ENCODE measurements around the gene NMRAL1.

Gene NMRAL1

DNA sequence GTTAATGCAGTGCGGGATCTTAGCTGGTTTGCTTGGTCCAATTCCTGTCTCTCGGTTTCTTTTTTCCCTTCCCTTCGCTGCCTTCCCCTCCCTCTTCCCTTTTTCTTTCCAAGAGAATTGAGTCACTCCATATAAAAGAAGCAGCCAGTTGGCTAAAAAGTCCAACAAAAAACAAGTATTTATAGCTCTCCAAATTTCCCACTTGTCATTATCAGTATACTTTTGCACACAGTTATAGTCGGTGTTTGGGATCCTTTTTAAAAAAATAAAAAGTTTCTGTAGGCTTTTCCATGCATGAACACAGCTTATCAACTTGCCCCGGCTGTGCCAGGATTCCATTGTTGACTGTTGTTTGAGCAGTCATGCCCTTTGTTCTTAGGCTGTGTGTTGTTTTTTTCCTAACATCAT is 26.6 kb upstream of the NMRAL1 start:
- no peak for DNase-seq

DNA sequence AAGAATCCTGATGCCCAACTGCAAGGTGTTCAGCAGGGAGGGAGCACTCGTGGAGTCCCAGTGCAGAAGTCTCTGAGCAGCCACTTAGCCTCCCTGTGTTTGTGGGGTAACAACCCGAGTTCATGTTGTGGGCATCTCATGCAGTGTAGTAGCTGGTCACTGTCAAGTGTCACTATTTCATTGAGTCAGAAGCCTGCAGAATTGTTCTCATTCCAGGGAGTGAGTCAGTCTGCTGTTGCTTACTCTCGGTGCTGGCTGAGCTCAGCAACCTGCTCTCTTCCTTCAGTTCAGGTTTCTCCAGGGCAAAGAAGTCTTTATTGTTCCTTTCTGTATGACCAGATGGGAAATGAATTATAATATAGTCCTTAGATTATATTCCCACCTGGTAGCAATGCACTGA is 25.8 kb upstream of the NMRAL1 start:
- no peak for DNase-seq

DNA sequence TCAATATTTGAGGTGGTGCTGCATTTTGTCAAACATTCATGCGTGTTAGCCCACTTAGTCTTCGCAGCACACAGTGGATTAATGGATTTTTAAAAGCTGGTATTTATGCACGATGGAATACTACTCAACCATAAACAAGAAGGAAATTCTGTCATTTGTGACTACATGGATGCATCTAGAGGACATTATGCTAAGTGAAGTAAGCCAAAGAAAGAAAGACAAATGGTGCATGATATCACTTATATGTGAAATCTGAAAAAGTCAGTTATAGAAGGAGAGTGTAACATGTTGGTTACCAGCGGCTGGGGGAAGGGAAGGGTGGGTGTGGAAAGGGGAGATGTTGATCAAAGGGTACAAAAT is 24.8 kb upstream of the NMRAL1 start:
- no peak for DNase-seq

DNA sequence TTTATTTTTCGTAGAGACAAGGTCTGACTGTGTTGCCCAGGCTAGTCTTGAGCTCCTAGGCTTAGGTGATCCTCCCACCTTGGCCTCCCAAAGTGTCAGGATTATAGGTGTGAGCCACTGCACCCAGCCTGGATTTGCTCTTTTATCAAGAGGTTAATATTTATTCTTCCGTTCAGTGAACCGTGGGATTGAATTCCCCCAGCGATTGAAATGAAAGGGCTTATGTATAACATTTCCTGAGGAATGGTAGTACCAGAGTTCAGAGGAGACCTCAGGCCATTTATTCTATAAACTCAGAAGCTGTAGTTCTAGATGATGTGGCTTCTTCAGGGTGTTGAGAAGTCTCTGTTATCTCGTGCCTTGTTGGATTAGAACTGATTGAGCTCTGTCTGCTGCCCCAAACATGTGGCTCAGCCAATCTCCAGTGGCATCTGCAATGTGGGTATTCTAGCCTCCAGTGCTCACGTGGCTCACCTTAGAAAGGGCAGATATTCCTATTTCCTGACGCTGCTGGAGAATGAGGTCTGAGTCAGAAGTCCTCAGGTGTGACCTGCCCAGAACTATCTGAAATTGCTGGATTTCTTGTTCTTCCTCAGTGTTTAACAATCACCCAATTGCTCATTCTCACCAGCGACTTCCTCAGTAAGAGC is 24.2 kb upstream of the NMRAL1 start:
- no peak for DNase-seq

DNA sequence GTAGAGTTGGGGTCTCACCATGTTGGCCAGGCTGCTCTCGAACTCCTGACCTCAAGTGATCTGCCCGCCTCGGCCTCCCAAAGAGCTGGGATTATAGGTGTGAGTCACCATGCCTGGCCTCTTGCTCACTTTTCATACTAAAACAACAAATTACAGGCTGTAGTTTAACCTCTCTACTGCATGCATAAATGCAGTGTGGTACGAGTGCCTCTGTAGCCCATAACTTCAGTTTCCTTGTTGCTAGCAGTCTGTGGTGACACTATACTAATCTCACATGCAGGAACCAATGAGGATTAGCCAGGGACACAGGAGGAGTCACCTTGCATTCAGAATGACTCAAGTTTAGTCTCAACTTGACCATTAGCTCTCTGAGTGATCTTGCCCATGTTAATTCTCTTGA is 21.9 kb upstream of the NMRAL1 start:
- DNase-seq: no peak

DNA sequence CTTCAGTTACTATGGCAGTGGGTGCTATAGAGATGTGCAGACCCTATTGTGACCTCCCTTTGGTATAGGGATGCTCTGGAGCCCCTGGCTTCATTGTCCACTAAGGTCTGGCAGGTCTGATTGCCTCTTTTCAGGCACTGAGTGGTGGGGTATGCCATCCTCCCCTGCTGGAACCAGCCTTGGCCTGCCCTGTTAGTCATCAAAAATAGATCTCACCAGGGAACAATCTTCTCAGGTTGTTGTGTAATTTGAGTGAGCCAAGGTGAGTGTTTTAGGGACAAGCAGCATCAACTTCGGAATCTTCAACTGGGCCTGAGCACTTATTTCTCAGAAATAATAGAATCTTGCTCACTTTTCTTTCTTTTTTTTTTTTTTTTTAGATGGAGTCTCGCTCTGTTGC is 21.3 kb upstream of the NMRAL1 start:
- DNase-seq: no peak

DNA sequence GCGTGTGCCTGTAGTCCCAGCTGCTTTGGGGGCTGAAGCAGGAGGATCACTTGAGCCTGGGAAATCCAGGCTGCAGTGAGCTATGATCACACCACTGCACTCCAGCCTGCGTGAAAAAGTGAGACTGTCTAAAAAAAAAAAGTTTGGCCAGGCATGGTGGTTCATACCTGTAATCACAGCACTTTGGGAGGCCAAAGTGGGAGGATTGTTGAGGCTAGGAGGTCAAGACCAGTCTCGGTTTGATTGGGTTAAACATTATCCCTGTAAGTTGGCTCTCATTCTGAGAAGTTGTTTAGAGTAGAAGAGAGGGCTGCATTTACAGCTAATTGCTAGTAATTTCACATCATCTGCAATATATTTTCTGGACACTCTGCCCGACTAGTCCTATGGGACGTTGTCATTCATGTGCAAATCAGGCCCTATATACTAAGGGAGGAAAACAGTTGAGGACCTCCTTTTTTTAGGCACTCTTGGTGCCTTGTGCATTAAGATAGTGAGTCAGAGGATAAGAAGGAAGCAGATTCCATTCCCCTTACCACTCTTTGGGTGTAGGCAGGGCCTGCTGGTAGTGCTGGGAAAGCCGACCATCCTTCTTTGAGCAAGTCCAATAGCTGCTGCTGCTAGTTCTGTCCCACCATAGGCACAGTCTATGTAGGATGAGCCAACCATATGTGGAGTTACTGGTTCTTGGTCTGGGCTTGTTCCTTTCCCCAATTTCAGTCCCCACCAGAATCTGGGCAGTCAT is 20.5 kb upstream of the NMRAL1 start:
- DNase-seq: no peak

DNA sequence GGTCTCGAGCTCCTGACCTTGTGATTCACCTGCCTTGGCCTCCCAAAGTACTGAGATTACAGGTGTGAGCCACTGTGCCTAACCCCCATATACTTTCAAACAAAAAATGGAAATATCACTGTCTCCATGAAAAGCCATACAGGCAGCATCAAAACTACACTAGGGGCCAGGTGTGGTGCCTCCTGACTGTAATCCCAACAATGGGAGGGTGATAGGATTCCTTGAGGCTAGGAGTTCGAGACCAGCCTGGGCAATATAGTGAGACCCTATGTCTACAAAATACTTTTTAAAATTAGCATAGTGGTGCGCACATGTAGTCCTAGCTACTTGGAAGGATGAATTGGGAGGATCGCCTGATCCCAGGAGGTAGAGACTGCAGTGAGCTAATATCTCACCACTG is 17.5 kb upstream of the NMRAL1 start:
- DNase-seq: no peak

DNA sequence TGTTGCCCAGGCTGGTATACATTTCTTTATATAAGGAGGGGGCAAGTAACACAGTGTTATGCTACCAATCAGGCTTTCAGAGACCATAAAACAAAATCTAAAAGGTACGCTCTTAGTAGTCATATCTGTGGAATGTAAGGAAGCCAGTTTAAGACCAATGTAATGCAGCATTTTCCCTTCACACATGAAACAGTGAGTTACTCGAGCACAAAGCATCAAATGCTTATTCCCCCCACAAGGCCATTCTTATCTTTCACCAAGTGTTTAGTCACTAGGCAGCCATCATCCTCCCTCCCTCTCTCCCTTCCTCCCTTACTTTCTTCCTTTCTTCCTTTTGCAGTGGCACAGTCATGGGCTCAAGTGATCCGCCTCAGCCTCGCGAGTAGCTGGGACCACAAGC is 14.6 kb upstream of the NMRAL1 start:
- no peak for DNase-seq

DNA sequence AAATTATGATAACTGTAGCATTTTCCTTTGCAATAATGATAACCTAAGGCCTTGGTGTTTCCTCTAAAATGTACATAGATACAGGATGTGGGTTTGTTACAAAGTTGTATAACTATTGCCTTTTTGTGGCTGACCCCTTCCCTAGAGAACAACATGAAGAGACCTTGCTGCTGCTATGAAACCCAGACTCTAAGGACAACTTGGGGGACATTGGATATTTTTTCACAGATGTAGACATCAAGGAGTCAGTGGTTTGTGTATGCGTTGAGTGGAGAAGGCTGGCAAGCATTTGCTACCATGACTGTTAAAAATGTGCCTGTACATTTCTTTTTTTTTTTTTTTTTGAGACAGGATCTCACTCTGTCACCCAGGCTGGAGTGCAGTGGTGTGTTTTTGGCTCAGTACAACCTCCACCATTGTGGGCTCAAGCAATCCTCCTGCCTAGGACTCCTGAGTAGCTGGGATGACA is 14.1 kb upstream of the NMRAL1 start:
- DNase-seq: no peak

DNA sequence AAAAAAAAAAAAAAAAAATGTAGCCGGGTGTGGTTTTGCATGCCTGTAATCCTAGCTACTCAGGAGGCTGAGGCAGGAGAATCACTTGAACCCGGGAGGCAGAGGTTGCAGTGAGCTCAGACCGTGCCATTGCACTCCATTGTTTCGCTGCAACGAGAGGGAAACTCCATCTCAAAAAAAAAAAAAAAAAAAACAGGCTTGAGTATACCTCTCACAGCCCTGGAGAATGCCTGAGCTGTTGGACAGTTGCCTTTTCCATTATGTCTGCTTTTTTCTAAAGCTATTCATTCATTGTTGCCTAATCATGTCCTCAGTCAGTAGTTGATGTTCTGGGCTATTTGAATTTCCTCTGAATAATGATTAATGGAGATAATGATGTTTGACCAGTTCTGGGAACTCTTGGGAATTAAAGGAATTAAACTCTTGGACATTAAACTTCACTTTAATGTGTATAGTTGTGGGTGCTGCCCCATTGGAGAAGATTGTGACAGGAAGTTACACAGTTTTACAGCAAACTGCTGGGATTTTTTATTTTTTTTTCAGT is 13.6 kb upstream of the NMRAL1 start:
- no peak for DNase-seq

DNA sequence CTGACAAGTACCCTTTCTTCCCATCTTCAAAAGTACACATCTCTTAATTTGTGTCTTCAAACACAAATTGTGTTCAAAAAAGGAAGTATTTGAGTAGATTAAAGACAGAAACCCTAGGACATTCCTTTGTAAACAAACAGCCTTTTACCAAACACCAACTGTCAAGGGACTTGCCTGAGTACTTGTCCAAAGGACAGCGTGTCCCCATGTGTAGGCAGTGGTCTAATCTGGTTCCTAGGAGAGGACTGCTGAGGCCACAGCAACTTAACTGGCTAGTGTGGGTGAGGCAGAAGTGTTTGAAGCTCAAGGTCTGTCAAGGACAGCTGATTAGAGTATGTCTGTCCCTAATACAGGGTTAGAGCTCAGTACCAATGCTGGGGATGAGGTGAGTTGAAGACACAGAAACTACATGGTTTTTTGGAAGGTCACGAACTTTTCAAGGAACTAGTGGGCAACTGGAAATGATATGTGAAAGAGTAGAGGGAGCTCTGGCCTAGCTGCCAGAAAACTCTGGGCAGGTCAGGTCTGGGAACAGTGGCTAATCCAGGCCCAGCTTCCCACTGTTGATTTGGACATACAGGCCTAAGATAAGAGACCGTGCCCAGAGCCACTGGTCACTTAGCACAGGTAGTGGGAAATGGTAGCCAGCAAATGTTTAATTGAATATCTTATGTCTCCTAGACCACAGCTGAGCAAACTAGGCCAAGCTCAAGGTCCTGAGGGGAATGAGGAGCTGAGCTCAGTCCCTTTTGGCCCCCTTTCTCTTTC is 11.9 kb upstream of the NMRAL1 start:
- DNase-seq: no peak

DNA sequence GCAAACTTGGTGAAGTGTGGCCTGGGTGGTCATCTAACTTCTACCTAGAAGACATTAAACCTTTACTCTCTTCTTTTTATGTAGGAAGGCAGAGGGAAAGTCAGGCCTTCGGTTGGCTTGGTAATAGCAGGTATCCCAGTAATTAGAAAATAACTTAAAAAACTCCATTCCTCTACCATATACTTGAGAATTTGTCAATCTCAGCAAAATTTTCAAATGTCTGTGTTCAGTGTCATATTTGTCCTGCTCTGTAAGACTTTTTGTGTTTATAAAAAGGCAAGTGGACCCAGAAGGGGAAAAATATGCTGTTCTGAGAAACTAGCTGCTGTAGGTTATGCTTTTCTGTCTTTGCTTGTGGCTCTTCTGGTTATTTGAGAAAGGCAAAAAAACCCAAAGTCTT is 7.5 kb upstream of the NMRAL1 start:
- DNase-seq: no peak

DNA sequence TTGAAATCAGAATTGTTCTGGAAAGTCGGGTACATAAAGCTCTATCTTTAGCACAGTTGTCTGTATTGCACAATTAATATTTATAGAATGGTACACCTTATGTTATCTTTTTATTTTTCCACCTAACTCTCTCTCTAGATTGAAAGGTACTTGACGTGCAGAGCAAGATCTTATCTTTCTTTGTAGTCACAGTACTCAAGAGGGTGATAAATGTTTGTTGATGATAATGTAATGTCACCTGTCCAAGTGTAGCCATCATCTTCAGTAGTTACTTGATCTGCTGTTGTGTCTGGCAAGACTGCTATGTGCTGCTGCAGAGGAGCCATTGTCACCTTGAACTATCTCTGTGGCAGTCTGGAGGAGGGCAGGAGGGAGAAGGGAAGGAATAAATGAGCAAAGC is 7.1 kb upstream of the NMRAL1 start:
- no peak for DNase-seq

DNA sequence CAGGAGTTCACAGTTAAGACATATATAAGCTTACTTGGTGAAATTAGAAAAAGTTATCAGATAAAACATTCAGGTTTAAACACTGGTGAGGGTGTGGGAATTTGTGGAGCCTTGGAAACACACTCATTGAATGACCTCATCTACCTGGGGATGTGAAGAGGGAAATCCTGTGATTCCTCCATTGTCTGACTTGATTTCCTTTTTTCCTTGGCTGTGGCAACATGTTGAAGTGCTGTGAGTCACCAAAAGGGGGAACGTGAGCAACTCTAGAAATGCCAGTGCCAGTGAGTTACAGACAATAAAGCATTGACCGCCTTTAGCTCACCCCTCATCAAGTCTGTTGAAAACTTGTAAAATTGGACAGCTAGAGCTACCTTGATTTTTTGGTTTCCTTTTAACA is 3.5 kb upstream of the NMRAL1 start:
- DNase-seq: no peak

DNA sequence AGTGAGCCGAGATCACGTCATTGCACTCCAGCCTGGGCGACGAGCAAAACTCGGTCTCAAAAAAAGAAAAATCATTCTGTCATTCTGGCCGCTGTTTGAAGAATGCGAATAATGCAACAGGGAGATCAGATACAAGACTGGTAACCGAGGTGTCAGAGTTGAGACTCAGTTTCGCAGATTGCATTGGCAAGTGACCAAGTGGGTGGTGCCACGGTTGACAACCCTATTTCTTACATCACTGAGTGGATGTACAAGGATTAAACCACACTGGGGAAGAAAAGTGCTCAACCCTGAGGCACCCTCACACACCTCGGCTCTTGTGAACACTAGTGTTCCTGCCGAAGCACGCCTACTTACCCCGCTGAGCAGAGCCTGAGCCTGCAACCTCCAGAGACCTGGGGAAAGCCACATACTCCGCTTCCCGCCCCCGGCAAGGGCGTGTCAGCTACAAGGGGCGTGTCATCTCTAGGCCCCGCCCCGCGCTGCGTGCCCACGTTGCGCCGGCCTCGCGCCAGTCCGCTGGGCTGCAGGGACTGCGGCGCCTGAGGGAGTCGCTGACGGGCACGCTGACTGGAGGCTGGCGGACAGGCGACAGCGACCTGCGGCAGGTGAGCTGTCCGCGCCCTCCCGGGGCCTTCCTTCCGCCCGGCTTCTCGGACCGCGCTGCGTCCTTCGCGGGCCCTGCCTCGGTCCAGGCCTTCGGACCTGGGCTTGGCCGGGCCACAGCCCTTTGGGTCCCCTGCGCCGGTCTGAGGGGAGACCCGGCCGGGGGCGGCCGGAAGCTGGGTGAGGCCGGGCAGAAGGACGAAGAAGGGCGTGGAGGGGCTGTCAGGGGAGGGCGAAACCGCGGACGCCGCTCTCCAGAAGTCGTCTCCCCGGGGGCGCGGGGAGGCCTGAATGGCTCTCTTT is 1.7 kb upstream of the NMRAL1 start, which contains the start of gene HMOX2:
TSS of gene HMOX2 (plus strand) at position 519 of the 909 bp plus-strand sequence. CDS start 29,127 bp downstream, outside the sequence.
- peak; percentile 78 for DNase-seq

DNA sequence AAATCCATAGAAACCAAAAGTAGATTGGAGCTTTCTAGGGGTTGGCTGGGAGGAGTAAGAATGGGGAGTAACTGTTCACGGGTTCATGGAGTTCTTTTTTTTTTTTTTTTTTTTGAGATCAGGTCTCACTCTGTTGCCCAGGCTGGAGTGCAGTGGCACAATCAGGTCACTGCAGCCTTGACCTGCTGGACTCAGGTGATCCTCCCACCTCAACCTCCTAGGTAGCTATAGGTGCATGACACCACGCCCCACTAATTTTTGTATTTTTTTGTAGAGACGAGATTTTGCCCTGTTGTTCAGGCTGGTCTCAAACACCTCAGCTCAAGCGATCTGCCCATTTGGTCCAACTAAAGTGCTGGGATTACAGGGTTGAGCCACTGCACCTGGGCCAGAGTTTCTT is 1.5 kb downstream of the NMRAL1 start:
- DNase-seq: no peak

DNA sequence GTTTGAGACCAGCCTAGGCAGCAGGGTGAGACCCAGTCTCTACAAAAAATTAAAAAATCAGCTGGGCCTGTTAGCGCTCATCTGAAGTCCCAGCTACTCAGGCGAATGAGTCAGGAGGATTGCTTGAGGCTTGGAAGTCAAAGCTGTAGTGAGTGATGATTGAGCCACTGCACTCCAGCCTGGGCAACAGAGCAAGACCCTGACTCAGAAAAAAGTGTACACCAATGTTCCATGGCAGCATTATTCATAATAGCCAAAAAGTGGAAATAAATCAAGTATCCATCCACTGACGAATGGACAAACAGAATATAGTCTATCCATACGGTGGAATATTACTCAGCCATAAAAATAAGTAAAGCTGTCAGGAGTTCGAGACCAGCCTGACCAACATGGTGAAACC is 2.6 kb downstream of the NMRAL1 start:
- DNase-seq: no peak

DNA sequence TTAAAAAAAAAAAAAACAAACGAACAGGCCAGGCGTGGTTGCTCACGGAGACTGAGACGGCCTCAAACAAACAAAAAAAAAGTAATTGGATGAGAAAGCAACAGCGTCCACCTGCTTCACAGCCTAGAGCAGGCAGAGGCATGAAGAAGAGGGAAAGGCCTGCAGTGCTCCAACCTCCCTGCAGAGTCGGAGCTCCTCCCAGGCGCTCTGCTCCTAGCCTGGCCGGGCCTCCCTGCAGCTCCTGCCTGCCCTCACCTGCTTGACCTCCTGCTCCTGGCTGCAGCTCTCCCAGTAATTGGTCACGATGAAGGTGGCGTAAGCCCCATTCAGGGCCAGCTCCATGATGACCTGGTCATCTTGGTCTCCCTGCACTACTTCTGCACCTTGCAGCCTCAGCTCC is 5.5 kb downstream of the NMRAL1 start:
- DNase-seq: no peak

DNA sequence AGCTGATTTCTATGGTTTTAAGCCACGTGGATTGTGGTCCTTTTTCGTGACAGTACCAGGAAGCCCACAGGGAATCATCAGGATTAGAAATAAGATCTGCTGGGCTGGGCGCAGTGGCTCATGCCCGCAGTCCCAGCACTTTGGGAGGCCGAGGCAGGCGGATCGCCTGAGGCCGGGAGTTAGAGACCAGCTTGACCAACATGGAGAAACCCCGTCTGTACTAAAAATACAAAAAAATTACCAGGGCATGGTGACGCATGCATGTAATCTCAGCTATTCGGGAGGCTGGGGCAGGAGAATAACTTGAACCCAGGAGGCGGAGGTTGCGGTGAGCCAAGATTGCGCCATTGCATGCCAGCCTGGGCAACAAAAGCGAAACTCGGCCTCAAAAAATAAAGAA is 6.5 kb downstream of the NMRAL1 start:
- no peak for DNase-seq

DNA sequence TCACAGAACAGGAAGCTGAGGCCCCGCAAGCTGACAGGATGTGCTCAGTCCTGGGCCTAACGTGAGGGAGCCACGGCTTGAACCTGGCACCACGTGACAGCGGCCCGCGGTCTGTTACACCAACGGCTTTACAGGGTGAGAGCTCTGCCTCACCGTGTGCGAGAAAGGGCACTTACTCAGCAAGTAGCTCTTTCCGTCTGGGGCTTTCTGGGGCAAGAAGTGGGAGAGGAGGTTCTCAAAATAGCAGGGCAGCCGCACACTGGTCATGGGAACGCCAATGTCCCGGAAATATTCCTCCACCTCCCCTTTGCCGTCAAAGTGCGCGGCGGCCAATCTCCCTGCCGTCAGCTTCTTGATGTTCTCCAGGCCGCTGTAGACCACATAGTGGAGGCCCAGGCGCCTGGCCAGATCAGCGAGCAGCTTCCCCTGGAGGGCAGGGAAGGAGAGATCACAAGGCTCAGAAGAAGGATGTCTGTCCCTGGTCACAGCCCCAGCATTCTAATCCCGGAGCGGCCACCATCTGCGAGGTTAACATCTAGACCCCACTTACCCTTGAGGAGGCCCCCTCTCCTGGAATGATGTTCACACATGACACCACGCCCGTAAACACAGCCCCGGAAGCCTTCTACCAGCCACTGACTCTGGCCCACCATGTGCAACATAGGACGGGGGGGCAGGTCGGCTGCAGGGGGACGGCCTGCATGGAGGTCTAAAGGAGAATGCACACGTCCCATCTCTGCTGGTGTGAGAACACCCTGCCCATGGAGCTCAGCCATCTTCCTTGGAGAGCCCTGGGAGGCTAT is 8.2 kb downstream of the NMRAL1 start:
- DNase-seq: no peak
